Measurements from ENCODE around the gene AGBL4. TPM values are rescaled to one million over a fixed set of nuclear protein-coding genes. Genes with fewer than 3 reads are reported as not detected.

The AGBL4 gene
- total RNA-seq, 1 donor from 2014 or later: not detected

- intact Hi-C loops (cut with micrococcal nuclease): no loop called here
Observed at GRCh38 chr1:49190138-49190537, 833.6 kb downstream of the AGBL4 start.

- intact Hi-C loops (cut with micrococcal nuclease): no loop called here
Observed at GRCh38 chr1:49187056-49187455, 836.7 kb downstream of the AGBL4 start.

- intact Hi-C loops (cut with micrococcal nuclease): no loop called here
Observed at GRCh38 chr1:49185450-49185980, 838.2 kb downstream of the AGBL4 start.

DNA sequence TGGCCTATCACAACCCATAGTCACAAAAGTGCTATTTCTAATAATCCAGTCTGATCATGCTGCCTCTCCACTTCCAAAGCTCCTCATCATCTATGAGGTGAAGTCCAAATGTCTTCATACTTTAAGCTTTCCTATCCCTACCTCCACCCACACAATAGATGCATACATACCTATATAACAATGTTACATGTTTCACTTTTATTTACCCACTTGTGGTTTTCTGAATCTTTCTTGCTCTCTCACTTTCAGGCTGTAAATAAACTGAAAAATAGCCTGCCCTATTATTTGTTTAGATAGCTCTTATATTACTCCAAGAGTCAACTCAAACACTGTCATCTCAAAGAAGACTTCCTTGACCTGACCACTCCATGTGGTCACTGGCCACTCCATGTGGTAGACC, 840.3 kb downstream of the AGBL4 start:
- intact Hi-C loops (cut with micrococcal nuclease): no loop called here

DNA sequence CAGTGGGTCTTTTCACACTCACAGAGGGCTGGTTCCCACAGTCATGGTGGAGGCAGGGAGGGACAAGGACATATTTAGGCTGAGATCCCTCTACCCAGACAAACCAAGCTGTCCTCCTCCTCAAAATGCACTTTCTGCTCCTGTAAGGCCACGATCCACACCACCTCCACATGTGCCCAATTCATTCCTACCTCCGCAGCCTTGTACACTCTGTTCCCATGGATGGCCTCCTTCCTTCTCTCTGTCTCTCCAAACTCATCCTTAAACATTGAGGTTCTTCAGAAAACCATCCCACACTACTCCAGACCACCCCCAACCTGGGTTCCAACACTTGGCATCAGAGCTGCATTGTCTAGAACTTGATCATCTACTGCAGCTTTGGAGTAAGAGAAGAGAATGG, 842.7 kb downstream of the AGBL4 start:
- intact Hi-C loops (cut with micrococcal nuclease): no loop called here

DNA sequence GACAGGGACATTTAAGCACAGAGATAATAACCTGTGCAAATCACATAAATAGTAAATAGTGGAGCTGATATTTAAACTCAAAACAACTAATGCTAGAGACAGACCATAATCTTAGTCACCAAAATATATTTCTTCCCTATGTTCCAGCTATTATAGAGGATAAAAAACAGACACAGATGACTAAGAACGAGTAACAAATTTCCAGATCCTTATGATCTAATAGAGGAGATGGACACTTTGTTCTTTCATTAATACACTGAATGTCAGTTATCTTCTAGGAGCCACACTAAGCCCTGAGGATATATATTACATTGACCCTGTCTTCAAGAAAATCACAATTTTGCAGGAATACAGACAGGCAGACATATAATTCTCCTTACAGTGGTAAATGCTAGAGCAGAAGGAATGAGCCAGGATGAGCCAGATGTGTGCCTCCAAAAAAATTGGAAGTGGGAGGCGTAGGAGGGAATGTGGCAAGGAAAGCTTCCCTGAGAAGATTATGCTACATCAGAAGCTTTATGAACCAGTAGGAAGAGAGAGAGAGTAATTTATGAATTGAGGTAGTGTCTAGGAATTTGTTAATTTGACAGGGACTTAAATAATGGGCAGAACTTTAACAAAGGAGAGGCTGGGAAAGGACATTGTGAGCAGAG, 851.7 kb downstream of the AGBL4 start:
- intact Hi-C loops (cut with micrococcal nuclease): no loop called here

- intact Hi-C loops (cut with micrococcal nuclease): no loop called here
Observed at GRCh38 chr1:49166031-49166430, 857.7 kb downstream of the AGBL4 start.

DNA sequence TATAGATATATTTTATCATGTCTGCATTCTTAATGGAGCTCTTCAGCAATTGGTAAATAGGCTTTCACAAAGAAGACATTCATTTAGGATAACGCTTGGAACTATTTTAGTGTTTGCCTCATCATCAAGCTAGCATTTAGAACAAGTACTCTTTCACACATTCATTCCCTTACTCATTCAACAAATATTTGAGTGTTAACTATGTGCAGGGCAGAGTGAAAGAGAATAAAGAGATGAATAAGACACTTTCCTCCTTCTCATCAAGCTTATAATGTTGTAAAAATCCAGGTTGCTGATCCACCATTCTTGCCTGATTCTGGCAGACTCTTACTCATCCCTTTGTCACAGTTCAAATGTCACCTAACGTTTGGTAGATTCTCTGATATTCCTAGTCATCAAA, 860.7 kb downstream of the AGBL4 start:
- intact Hi-C loops (cut with micrococcal nuclease): no loop called here

DNA sequence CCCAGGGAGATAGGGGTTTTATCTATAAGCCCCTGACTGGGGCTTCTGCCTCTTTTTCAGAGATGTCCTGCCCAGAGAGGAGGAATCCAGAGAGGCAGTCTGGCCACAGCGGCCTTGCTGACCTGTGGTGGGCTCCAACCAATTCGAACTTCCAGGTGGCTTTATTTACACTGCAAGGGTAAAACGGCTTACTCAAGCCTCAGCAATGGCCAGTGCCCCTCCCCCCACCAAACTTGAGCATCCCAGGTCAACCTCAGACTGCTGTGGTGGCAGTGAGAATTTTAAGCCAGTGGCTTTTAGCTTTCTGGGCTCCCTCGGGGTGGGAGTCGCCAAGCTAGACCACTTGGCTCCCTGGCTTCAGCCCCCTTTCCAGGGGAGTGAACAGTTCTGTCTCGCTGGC, 863.1 kb downstream of the AGBL4 start:
- intact Hi-C loops (cut with micrococcal nuclease): no loop called here

DNA sequence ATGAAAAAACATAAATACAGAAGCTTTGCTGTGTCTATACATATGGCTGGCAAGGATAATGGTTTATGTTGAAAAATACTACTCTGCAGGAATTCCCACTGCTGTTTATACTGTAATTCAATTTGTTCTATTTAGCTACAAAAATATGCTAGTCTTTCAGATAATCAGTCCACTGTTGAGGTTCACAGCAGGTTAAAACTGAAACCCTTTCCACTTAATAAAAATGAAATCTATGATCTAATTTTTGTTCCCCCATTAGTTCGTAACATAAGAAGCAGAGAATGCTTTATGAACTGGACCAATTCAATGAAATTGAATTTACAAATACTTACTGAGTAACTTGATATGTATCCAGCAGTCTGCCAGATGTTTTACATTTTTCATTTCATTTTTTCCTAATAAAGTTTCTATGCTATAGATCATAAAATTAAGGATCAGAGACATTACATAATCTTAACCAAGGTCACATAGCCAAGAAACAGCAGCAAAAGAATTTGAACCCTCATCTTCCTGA, 887.0 kb downstream of the AGBL4 start:
- intact Hi-C loops (cut with micrococcal nuclease): no loop called here

- intact Hi-C loops (cut with micrococcal nuclease): no loop called here
Observed at GRCh38 chr1:49125746-49126145, 898.0 kb downstream of the AGBL4 start.

DNA sequence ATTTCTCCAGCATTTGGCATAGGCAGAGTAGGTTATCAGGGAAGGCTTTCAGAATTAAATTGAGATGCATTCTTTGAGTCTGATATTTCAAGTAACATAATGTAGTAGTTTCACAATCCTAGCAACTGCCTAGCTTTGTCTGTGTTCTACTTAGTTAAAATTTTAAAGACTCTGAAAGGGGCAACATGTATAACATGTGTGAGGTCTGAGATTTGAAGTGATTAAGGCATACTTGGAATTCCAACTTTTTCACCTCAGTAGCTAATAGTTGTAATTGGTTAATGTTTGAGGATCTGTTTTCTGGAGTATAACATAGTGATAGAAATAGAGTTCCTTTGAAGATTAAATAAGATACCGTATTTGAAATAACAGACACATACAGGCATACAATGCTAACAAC, 911.8 kb downstream of the AGBL4 start:
- intact Hi-C loops (cut with micrococcal nuclease): no loop called here

DNA sequence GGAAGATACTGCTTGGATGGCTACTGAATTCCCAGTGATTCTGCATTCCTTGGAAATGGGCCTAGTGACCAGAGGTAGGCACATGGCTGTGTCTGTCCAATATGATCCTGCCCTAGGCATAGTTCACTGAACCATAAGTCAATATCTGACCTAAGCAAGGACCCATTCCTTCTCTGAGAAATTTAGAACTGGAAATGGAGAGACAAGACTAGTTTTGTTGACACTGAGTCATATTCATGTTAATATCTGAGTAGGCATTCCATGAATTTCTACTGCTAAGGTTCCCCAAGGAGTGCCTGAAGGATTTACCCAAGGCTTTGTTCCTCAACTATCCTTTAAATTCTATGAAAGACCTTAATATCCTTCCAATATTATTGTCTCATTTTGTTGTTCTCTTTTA, 917.3 kb downstream of the AGBL4 start:
- intact Hi-C loops (cut with micrococcal nuclease): no loop called here

DNA sequence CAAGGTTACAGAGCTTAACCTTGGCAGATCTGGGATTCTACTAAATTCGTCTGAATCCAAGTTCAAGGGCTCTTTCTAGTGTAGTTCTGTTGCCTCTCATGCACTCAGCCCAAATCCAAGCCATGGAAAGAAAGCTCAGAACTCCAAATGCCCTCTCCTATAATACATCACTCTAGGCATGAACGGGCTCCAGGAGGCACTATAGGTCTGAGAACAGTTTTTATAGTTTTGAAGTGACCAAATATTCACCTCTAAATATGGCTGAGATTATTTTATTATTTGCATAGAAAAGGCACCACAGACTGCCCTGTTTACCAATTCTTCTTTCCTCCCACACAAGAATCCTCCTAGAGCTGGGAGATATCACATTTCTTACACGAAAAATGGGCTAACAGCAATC, 919.2 kb downstream of the AGBL4 start:
- intact Hi-C loops (cut with micrococcal nuclease): no loop called here

DNA sequence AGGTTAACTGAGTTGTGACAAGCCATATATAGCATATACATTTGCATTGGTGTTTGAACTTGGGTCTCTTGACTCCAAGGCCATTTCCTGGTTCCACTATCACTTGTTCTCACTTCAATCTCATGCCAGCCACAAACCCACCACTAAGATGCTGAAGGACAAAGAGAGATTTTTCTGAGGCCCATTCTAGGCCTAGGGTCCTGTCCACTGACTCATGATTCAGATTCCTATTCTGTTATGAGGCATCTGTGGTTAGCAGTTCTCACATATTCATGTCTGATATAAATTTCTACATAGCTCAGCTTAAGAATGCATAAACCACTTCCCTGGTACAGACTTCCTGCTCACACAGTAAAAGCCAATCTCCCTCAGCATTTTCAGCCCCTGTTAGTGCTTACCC, 921.0 kb downstream of the AGBL4 start:
- intact Hi-C loops (cut with micrococcal nuclease): no loop called here

- intact Hi-C loops (cut with micrococcal nuclease): no loop called here
Observed at GRCh38 chr1:49098866-49099265, 924.9 kb downstream of the AGBL4 start.

DNA sequence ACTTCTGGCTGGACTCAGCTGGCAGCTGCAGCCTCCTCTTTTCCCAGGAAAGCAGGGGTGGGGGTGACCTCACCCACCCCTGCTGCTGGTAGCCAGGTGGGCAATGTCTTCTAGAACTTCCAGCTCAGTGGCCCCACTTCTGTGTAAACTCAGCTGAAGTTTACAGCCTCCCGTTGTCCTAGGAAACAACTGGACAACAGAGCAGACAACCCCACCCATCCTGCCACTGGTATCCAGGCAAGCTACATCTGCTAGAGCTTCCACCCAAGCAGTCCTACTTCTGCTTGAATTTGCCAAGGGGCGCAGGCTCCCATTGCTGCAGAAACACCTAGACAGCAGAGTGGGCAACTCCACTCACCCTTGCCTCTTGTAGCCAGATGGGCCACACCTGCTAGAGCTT, 937.4 kb downstream of the AGBL4 start:
- intact Hi-C loops (cut with micrococcal nuclease): no loop called here

DNA sequence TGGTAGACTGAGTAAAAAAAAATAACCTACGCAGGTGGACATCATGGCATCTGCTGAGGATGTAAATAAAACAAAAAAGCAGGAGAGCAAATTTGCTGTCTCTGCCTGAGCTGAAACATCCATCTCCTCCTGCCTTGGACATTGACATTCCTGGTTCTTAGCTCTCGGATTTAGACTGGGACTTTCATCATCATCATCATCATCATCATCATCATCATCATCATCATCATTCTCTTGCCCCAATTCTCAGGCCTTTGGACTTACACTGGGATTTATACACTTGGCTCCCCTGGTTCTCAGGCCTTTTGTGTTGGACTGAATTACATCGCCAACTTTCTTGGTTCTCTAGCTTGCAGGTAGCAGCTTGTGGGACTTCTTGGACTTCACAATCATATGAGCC, 938.7 kb downstream of the AGBL4 start:
- intact Hi-C loops (cut with micrococcal nuclease): no loop called here

DNA sequence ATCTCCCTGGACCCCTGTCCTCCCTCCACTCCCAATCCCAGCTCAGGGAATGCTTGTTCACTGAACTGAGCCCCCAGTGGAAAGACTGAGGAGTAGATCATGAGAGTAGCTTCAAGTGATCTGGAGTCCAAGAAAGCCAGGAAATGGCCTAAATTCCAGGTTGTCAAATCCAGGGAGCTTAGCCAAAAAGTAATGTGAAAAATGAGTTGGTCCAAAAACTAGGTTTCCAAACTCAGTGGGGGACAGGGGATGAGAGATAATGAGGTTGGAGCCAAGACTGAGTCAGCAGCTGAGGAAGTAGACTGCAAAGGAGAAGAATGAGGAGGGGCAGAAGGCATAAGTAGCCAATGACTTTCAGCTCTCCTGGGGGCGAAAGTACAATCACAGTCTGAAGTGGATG, 963.0 kb downstream of the AGBL4 start:
- intact Hi-C loops (cut with micrococcal nuclease): no loop called here

DNA sequence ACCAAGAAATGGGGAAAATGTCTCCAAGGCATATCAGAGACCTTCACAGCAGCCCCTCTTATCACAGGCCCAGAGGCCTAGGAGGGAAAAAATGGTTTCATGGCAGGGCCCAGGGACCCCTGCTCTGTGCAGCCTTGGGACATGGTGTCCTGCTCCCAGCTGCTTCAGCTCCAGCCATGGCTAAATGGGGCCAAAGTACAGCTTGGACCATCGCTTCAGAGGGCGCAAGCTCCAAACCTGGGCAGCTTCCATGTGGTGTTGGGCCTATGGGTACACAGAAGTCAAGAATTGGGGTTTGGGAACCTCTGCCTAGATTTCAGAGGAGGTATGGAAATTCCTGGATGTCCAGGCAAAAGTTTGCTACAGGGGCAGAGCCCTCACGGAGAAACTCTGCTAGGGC, 964.7 kb downstream of the AGBL4 start:
- intact Hi-C loops (cut with micrococcal nuclease): no loop called here

GRCh38 chr1:49052102-49052501, 971.7 kb downstream of the AGBL4 start:
- intact Hi-C loops (cut with micrococcal nuclease): no loop called here

DNA sequence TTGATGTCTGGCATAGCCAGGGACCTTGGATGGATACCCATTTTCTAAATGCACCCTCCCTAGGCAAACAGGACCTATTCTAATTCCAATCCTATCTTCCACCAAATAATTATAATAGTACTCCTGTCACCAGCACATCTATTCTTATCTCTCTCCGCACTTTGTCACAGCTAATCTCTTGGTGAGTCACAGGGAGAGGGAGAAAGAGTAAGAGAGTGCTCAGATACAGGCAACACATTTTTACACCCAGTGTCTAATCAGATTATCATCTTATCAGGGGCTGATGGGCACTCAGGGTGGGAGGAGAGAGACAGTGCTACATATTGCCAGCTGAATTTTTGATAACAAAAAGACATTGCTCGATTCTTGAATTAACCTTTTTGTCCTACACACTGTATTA, 972.1 kb downstream of the AGBL4 start:
- intact Hi-C loops (cut with micrococcal nuclease): no loop called here

GRCh38 chr1:49050041-49050440, 973.7 kb downstream of the AGBL4 start:
- intact Hi-C loops (cut with micrococcal nuclease): no loop called here
